GM23338 (cell line): ENCODE data around the gene VWDE.

Experiments used
- CREB1 ChIP-seq: fragments of 250-450 bp; sonication (Bioruptor Pico); IDR thresholded peaks from 2 replicates; pipeline ENCODE4 v1.5.0; 2020; ENCODE audit warnings: low read depth, mild to moderate bottlenecking, moderate library complexity
- CTCF ChIP-seq, 2 experiments: fragments of 200-600 bp in 1 of 2; sonication (generic) in 1 of 2; conservative IDR thresholded peaks; 2 replicates each; pipeline versions ENCODE4 v1.5.1 to v1.6.1; 2016 to 2017; ENCODE audit warnings: antibody characterized with exemption in 2 of 2, low read depth in 2 of 2, mild to moderate bottlenecking in 2 of 2, moderate library complexity in 1 of 2

- TF ChIP-seq CTCF (conservative IDR thresholded peaks at IDR 0.05; ENCODE audit: low read depth in 2 of 2) (no peak), CREB1 (no peak)
Measured at GRCh38 chr7:12415072-12415471, 11.4 kb upstream of the VWDE start.
